ENCODE data around the gene GUCD1. TPM values are rescaled to one million over a fixed set of nuclear protein-coding genes. Genes with fewer than 3 reads are reported as not detected.

GUCD1 gene
- total and polyA plus RNA-seq, 2 of the 13 experiments (the other 11 are each of a cell fraction or from before 2014, with no cell fraction given): 128 to 245 TPM

GRCh38 chr22:24550028-24550901 lies 4.7 kb downstream of the GUCD1 start (continued):
- TF ChIP-seq TOPORS (CRISPR knock-in tag; IDR thresholded peaks at IDR 0.05): peak; percentile 88; the same call in 1 of the 2 replicates
- peak; percentile 41; the same call in 1 of the 2 replicates for TF ChIP-seq ZNF766 (CRISPR knock-in tag; IDR thresholded peaks at IDR 0.05; ENCODE audit: borderline replicate concordance)
- TF ChIP-seq ZNF713 (CRISPR knock-in tag; IDR thresholded peaks at IDR 0.05): no peak
- TF ChIP-seq RORA (CRISPR knock-in tag; IDR thresholded peaks at IDR 0.05): no peak
- TF ChIP-seq ZNF784 (CRISPR knock-in tag; IDR thresholded peaks at IDR 0.05; ENCODE audit: borderline replicate concordance): peak; percentile 63; the same call in 1 of the 2 replicates
- no peak for TF ChIP-seq ZNF138 (CRISPR knock-in tag; IDR thresholded peaks at IDR 0.05; ENCODE audit: low read depth)
- peak; percentile 99 for TF ChIP-seq LCORL (IDR thresholded peaks at IDR 0.05)
- TF ChIP-seq LCORL (CRISPR knock-in tag; IDR thresholded peaks at IDR 0.05): peak; percentile 97
- TF ChIP-seq ZFP37 (CRISPR knock-in tag; IDR thresholded peaks at IDR 0.05; ENCODE audit: borderline replicate concordance): no peak
- no peak for TF ChIP-seq ZNF282 (IDR thresholded peaks at IDR 0.05; ENCODE audit: partially characterized antibody)
- 0 out of 2 replicates have a peak, but pooled peaks have one; percentile 71 for TF ChIP-seq NCOA1 (CRISPR knock-in tag; IDR thresholded peaks at IDR 0.05)
- peak; percentile 88; the same call in 1 of the 2 replicates for TF ChIP-seq ZNF749 (CRISPR knock-in tag; IDR thresholded peaks at IDR 0.05; ENCODE audit: borderline replicate concordance)
- no peak for TF ChIP-seq ZNF672 (CRISPR knock-in tag; IDR thresholded peaks at IDR 0.05)
- 0 out of 2 replicates have a peak, but pooled peaks have one; percentile 76 for TF ChIP-seq ZBTB37 (CRISPR knock-in tag; IDR thresholded peaks at IDR 0.05)
- no peak for TF ChIP-seq SETDB1 (CRISPR knock-in tag; IDR thresholded peaks at IDR 0.05; ENCODE audit: borderline replicate concordance)
- TF ChIP-seq ZMAT5 (CRISPR knock-in tag; IDR thresholded peaks at IDR 0.05; ENCODE audit: borderline replicate concordance, low read depth): no peak
- TF ChIP-seq CBFB (CRISPR knock-in tag; IDR thresholded peaks at IDR 0.05): peak; percentile 63
- TF ChIP-seq JUND (CRISPR knock-in tag; IDR thresholded peaks at IDR 0.05): peak; percentile 88
- no peak for TF ChIP-seq ZNF232 (CRISPR knock-in tag; IDR thresholded peaks at IDR 0.05; ENCODE audit: borderline replicate concordance)
- no peak for TF ChIP-seq ZSCAN29 (CRISPR knock-in tag; conservative IDR thresholded peaks at IDR 0.05)
- TF ChIP-seq KDM3A (CRISPR knock-in tag; IDR thresholded peaks at IDR 0.05; ENCODE audit: low read depth): peak; percentile 57; the same call in 1 of the 2 replicates
- TF ChIP-seq TERF1 (CRISPR knock-in tag; IDR thresholded peaks at IDR 0.05): no peak
- peak; percentile 55; the same call in 1 of the 2 replicates for TF ChIP-seq THAP9 (CRISPR knock-in tag; IDR thresholded peaks at IDR 0.05; ENCODE audit: borderline replicate concordance)
